GM21619 (cell line): ENCODE results near the gene CD84.
A peak's percentile ranks its signal among the peaks of the same experiment; 100 is the strongest.
"Not testable (repeated sequence)": the region's sequence is repeated elsewhere in the genome, so short reads cannot be mapped to it uniquely, and the experiment has no call there.

ENCODE experiments used
- ATAC-seq: cut with Tn5 transposase; IDR thresholded peaks from one replicate; pipeline ENCODE4 v1.9.1; 2021; ENCODE audit not compliant: unreplicated experiment

CD84 gene

GRCh38 chr1:160542303-160542945, 36.9 kb downstream of the CD84 start:
- ATAC-seq, result no peak

- ATAC-seq, result no peak
Observed at GRCh38 chr1:160541622-160542302, 37.5 kb downstream of the CD84 start.

DNA sequence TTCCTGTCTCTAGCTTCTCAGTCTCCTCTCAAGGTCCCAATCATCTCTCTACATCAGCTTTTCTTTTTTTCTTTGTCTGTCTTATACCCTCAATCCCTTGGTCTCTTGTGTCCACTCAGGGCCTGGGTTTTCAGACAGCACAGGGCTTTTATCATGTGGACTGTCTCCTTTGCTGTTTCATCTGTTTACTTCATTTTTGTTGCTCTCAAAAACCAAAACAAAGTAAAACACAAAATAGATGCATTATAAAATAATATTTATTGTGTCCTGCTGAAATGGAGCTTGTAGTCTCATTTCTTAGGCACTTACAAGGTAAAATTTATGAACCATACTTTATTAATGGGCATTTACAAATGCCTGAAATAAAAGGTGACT, 38.5 kb downstream of the CD84 start:
- no peak for ATAC-seq

GRCh38 chr1:160539990-160540858, 39.1 kb downstream of the CD84 start:
- peak; percentile 89 for ATAC-seq

DNA sequence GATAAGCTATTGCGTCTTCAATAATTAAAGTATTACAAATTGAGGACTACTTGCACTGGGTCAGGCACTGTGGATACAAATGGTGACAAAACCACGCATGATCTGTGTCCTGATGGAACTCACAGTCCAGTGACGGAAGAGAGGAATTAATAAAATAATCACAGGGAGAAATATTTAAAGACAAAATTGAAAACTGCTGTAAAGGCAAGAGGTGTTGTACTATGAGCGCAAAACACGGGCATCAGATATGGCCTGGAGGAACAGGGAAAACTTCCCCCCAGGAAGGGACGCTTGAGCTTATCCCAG, 39.7 kb downstream of the CD84 start:
- ATAC-seq, result no peak

GRCh38 chr1:160538985-160539651, 40.2 kb downstream of the CD84 start:
- ATAC-seq, result no peak

DNA sequence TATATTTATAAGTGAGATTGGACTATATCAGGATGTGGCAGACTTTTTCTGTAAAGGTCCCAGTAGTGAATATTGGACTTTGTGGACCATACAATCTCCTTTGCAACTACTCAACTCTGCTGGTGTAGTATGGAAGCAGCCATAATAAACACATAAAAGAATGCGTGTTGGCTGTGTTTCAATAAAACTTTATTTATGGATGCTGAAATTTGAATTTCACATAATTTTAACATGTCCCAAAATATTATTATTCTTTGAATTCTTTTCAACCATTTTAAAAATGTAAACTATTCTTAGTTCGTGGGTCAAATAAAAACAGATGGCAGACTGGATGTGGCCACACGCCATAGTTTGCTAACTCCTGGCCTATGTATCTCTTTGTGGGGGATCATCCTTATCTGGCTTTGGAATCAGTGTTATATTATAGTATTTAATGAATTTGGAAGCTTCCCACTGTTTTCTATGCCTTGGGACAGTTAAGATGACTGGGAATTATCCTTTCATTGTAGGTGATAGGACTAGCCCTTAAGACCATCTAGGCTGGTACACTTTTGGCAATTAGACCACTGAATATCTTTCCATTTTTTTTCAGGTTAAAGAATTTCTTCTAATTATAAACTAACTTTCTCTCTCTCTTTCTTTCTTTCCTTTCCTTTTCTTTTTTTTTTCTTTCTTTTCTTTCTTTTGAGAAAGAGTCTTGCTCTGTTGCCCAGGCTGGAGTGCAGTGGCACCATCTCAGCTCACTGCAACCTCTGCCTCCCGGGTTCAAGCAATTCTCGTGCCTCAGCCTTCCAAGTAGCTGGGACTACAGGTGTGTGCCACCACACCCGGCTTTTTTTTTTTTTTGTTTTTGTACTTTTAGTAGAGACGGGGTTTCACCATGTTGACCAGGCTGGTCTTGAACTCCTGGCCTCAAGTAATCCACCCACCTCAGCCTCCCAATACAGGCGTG, 41.3 kb downstream of the CD84 start:
- ATAC-seq, result no peak

DNA sequence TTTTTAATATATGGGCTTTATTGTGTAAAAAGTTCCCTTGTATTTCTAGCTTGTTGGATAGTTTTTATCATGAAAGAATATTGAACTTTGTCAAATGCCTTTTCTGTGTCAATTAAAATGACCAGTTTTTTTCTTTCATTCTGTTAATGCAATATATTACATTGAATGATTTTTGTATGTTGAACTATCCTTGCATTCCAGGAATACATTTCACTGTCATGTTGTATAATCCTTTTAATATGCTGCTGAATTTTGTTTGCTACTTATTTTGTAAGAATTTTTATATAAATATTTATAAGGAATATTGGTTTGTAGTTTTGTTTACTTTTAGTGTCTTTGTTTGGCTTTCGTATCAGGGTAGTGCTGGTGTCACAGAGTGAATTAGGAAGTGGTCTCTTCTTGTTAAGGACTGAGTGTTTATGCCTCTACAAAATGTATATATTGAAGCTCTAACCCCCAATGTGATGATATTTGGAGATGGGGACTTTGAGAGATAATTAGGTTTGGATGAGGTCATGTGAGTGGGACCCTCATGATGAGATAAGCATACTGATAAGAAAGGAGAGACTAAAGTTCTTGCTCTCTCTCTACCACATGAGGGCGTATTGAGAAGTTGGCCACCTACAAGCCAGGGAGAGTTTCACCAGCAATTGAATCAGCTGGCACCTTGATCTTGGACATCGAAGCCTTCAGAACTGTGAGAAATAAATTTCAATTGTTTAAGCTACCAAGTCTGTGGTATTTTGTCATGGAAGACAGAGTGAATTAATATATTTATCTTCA, 44.3 kb downstream of the CD84 start:
- ATAC-seq, result no peak

GRCh38 chr1:160532557-160532813, 46.8 kb downstream of the CD84 start:
- not testable (repeated sequence) for ATAC-seq

GRCh38 chr1:160531809-160532556, 47.3 kb downstream of the CD84 start:
- not testable (repeated sequence) for ATAC-seq

DNA sequence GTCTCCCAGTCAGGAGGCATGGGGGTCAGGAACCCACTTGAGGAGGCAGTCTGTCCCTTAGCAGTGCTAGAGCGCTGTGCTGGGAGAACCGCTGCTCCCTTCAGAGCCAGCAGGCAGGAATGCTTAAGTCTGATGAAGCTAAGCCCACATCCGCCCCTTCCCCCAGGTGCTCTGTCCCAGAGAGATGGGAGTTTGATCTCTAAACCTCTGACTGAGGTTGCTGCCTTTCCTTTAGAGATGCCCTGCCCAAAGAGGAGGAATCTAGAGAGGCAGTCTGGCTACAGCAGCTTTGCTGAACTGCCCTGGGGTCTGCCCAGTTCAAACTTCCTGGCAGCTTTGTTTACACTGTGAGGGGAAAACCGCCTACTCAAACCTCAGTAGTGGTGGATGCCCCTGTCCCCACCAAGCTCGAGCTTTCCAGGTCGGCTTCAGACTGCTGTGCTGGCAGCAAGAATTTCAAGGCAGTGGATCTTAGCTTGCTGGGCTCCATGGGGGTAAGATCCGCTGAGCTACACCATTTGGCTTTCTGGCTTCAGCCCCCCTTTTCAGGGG, 49.8 kb downstream of the CD84 start:
- not testable (repeated sequence) for ATAC-seq

DNA sequence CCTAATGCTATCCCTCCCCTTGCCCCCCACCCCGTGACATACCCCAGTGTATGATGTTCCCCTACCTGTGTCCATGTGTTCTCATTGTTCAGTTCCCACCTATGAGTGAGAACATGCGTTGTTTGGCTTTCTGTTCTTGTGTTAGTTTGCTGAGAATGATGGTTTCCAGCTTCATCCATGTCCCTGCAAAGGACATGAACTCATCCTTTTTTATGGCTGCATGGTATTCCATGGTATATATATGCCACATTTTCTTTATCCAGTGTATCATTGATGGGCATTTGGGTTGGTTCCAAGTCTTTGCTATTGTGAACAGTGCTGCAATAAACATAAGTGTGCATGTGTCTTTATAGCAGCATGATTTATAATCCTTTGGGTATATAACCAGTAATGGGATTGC, 55.5 kb downstream of the CD84 start:
- not testable (repeated sequence) for ATAC-seq

- peak; percentile 39 for ATAC-seq
Observed at GRCh38 chr1:160522622-160523345, 56.5 kb downstream of the CD84 start, which contains the start of gene SLAMF6. Gene SLAMF6, minus strand, starts transcription at chr1:160523255. Its CDS starts 63 bp downstream, at chr1:160523192.

DNA sequence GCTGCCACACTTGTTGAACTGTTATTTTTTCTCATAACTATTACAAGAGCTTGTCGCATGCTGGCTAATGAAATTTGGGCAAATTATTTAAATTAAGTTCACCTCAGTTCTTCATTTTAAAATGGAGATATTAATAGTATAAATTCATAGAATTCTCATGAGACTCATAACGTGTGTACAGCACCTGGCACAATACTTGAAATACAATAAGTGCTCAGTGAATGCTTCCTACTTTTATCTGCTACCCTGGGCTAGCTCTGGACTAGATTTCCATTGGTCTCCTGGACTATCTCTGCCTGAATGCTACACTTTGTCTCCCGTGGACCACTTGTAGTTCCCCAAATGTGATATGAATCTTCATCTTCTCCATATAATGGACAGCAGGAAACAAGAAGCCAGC, 57.2 kb downstream of the CD84 start:
- ATAC-seq, result no peak

DNA sequence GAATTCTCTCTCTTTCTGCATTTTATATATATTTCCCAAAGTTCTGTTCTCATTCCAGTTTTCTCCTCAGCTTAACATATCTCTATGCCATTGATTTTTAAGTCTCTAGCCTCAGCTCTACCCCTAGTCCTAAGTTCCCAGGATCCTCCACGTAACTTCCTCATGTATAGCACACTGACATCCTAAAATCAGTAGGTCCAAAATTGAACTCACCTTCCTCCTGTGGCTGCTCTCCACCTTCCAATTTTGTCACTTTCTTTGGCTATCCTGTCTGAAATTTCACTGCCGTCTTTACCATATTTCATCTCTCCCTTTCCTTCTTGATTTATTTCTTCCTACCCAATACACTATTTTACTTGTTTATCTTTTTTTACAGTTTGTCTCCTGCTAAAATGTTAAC, 57.7 kb downstream of the CD84 start:
- no peak for ATAC-seq

- no peak for ATAC-seq
Observed at GRCh38 chr1:160520999-160521398, 58.3 kb downstream of the CD84 start.

DNA sequence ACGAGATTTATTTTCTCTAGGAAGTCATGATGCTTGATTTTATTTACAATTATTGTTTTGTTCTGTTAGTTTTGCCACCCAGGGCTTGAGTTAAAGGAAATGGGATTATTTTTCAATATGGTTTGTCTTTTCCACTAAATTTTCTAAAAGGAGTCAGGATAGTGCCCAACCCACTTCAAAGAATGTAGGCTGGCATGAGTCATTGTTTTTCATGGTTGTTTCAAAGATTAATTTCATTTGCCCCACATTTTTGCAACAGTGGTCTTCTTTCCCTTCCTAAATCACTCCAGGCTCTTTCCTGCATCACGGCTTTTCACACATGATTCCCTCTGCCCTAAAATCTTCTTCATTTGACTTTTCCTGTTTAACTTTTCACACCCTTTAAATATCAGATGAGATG, 58.7 kb downstream of the CD84 start:
- no peak for ATAC-seq
